Liver (tissue), 9 donors: ENCODE measurements around the gene TBC1D13. TPM values are rescaled to one million over a fixed set of nuclear protein-coding genes. Genes with fewer than 3 reads are reported as not detected.

Source experiments
- DNase-seq: peaks from one replicate; pipeline ENCODE4 v3.0.0-alpha.2; 2017; ENCODE audit warnings: low spot score
- H3K27ac ChIP-seq, 2 donors: one replicate each; pipeline ENCODE4 v1.7.0; 2013; ENCODE audit warnings: inconsistent platforms in 2 of 2, low read length in 2 of 2, control low read depth in 1 of 2, low read depth in 1 of 2, mild to moderate bottlenecking in 1 of 2
- H3K27me3 ChIP-seq, 4 donors: one replicate each; pipeline versions ENCODE4 v1.6.1 to v1.7.0; 2013; ENCODE audit warnings: low read length in 3 of 4, inconsistent platforms in 1 of 4, mild to moderate bottlenecking in 1 of 4, moderate library complexity in 1 of 4; ENCODE audit not compliant: control insufficient read depth in 4 of 4, insufficient read depth in 4 of 4
- H3K36me3 ChIP-seq, 4 donors: one replicate each; pipeline versions ENCODE4 v1.6.1 to v1.7.0; 2013; ENCODE audit warnings: low read length in 3 of 4, mild to moderate bottlenecking in 3 of 4, low read depth in 1 of 4, moderate library complexity in 1 of 4; ENCODE audit not compliant: control insufficient read depth in 4 of 4, insufficient read depth in 3 of 4
- H3K4me1 ChIP-seq, 4 donors: one replicate each; pipeline versions ENCODE4 v1.6.1 to v1.7.0; 2013; ENCODE audit warnings: low read length in 3 of 4, mild to moderate bottlenecking in 3 of 4, moderate library complexity in 1 of 4; ENCODE audit not compliant: control insufficient read depth in 4 of 4, insufficient read depth in 4 of 4
- H3K4me3 ChIP-seq, 3 donors: one replicate each; pipeline versions ENCODE4 v1.6.1 to v1.7.0; 2013; ENCODE audit warnings: low read length in 3 of 3, control low read depth in 1 of 3, low read depth in 1 of 3, mild to moderate bottlenecking in 1 of 3
- H3K9ac ChIP-seq, 2 donors: one replicate each; pipeline ENCODE4 v1.7.0; 2013; ENCODE audit warnings: low read length in 2 of 2, mild to moderate bottlenecking in 2 of 2, moderate library complexity in 2 of 2, control low read depth in 1 of 2, low read depth in 1 of 2
- H3K9me3 ChIP-seq, 4 donors: one replicate each; pipeline versions ENCODE4 v1.6.1 to v1.7.0; 2013; ENCODE audit warnings: low read length in 3 of 4; ENCODE audit not compliant: control insufficient read depth in 4 of 4
- ATF3 ChIP-seq: IDR thresholded peaks from 2 replicates; pipeline ENCODE4 v1.6.1; 2016; ENCODE audit warnings: antibody characterized with exemption
- CTCF ChIP-seq: fragments of 150-350 bp; IDR thresholded peaks from 2 replicates; pipeline ENCODE4 v1.5.1; 2017; ENCODE audit warnings: improper control_type of control experiment, low read depth, low read length; ENCODE audit not compliant: missing input control
- EGR1 ChIP-seq, 2 donors: IDR thresholded peaks; 2 replicates each; pipeline ENCODE4 v1.6.1; 2016 to 2018; ENCODE audit warnings: antibody characterized with exemption in 2 of 2, low read depth in 2 of 2
- FOXA1 ChIP-seq: IDR thresholded peaks from 2 replicates; pipeline ENCODE4 v1.6.1; 2016; ENCODE audit warnings: antibody characterized with exemption
- FOXA2 ChIP-seq: IDR thresholded peaks from 2 replicates; pipeline ENCODE4 v1.6.1; 2016; ENCODE audit warnings: antibody characterized with exemption
- GABPA ChIP-seq, 2 donors: IDR thresholded peaks in 1 of 2; conservative IDR thresholded peaks in 1 of 2; 2 replicates each; pipeline ENCODE4 v1.6.1; 2016; ENCODE audit warnings: antibody characterized with exemption in 2 of 2, mild to moderate bottlenecking in 1 of 2, moderate library complexity in 1 of 2
- HNF4A ChIP-seq, 2 donors: conservative IDR thresholded peaks; 2 replicates each; pipeline ENCODE4 v1.6.1; 2016; ENCODE audit warnings: antibody characterized with exemption in 2 of 2, mild to moderate bottlenecking in 2 of 2
- HNF4G ChIP-seq: IDR thresholded peaks from 2 replicates; pipeline ENCODE4 v1.6.1; 2016; ENCODE audit warnings: antibody characterized with exemption
- JUND ChIP-seq, 2 donors: IDR thresholded peaks; 2 replicates each; pipeline ENCODE4 v1.6.1; 2016; ENCODE audit warnings: antibody characterized with exemption in 2 of 2
- MAX ChIP-seq: IDR thresholded peaks from 2 replicates; pipeline ENCODE4 v1.6.1; 2016; ENCODE audit warnings: antibody characterized with exemption
- NR2F2 ChIP-seq: IDR thresholded peaks from 2 replicates; pipeline ENCODE4 v1.6.1; 2016; ENCODE audit warnings: antibody characterized with exemption
- RAD21 ChIP-seq, 2 donors: IDR thresholded peaks; 2 replicates each; pipeline ENCODE4 v1.6.1; 2016; ENCODE audit warnings: antibody characterized with exemption in 2 of 2, mild to moderate bottlenecking in 2 of 2
- REST ChIP-seq: IDR thresholded peaks from 2 replicates; pipeline ENCODE4 v1.6.1; 2016; ENCODE audit warnings: antibody characterized with exemption, mild to moderate bottlenecking
- RXRA ChIP-seq, 2 donors: IDR thresholded peaks; 2 replicates each; pipeline ENCODE4 v1.6.1; 2017 to 2018; ENCODE audit warnings: antibody characterized with exemption in 2 of 2, mild to moderate bottlenecking in 1 of 2
- SP1 ChIP-seq: IDR thresholded peaks from 2 replicates; pipeline ENCODE4 v1.6.1; 2018; ENCODE audit warnings: antibody characterized with exemption, mild to moderate bottlenecking
- TAF1 ChIP-seq: conservative IDR thresholded peaks from 2 replicates; pipeline ENCODE4 v1.6.1; 2016; ENCODE audit warnings: antibody characterized with exemption, mild to moderate bottlenecking
- YY1 ChIP-seq: IDR thresholded peaks from 2 replicates; pipeline ENCODE4 v1.6.1; 2016; ENCODE audit warnings: antibody characterized with exemption, mild to moderate bottlenecking
- ZBTB33 ChIP-seq: IDR thresholded peaks from 2 replicates; pipeline ENCODE4 v1.6.1; 2016; ENCODE audit warnings: antibody characterized with exemption
- WGBS: extraction: QIAGEN DNeasy Blood & Tissue Kit; methylation state at CpG from one replicate; pipeline ENCODE4 v1.1.7; 2013; 5-methylcytosine and 5-hydroxymethylcytosine counted together
- polyA plus RNA-seq, 2 donors: library from polyadenylated mRNA; stranded (reverse) in 1 of 2; unstranded in 1 of 2; fragments of 200-250 nt in 1 of 2; fragments of >200 nt in 1 of 2; fragmentation: Nextera tagmentation in 1 of 2; extraction: Ambion mirVana in 1 of 2; gene quantifications; one replicate each; pipeline versions ENCODE4 v1.2.1 to v1.2.3, GENCODE V29; 2013 to 2015
- total RNA-seq, 2 donors: library from RNA; depleted of rRNA; stranded (reverse); fragments of >200 nt; gene quantifications; one replicate each; pipeline ENCODE4 v1.2.3, GENCODE V29; 2014
- donor health status: healthy.
- donor health status: healthy.
- donor health status: healthy.
- donor health status: healthy.
- donor health status: healthy.

Gene TBC1D13
- total and polyA plus RNA-seq, 4 donors = 6.3 to 11.7 (median 8.0) TPM

- TF ChIP-seq SP1 = no peak
- no peak for TF ChIP-seq HNF4G
- no peak for TF ChIP-seq NR2F2
- TF ChIP-seq EGR1 (IDR thresholded peaks at IDR 0.05; ENCODE audit: low read depth in 2 of 2) = no peak
- TF ChIP-seq JUND (IDR thresholded peaks at IDR 0.05) = no peak
- no peak for TF ChIP-seq HNF4A (conservative IDR thresholded peaks at IDR 0.05)
- no peak for TF ChIP-seq ZBTB33
- TF ChIP-seq ATF3 = no peak
- TF ChIP-seq FOXA2 = no peak
- no peak for TF ChIP-seq MAX
- TF ChIP-seq YY1 = no peak
- TF ChIP-seq REST = no peak
- TF ChIP-seq TAF1 = no peak
- TF ChIP-seq RXRA (IDR thresholded peaks at IDR 0.05) = no peak
- no peak for TF ChIP-seq GABPA (IDR thresholded peaks at IDR 0.05 in 1 of 2, conservative IDR thresholded peaks at IDR 0.05 in 1 of 2)
- no peak for TF ChIP-seq FOXA1
- no peak for TF ChIP-seq CTCF
- no peak for TF ChIP-seq RAD21 (IDR thresholded peaks at IDR 0.05)
- no peak overlapping the region for H3K9ac ChIP-seq
- H3K4me1 ChIP-seq = peaks cover 19 to 38% (median 28%) of the 10 kb centered on the region in 4 donors
- no peaks in the 10 kb centered on the region for H3K9me3 ChIP-seq
- H3K27ac ChIP-seq = no peak overlapping the region
- WGBS = 70% methylated on average over 18 of the region's 18 CpGs
- no peak for DNase-seq
- no peaks in the 10 kb centered on the region for H3K27me3 ChIP-seq
- peaks cover 0 to 25% (median 10%) of the 10 kb centered on the region in 4 donors for H3K36me3 ChIP-seq
- H3K4me3 ChIP-seq = no peak overlapping the region
Observed at GRCh38 chr9:128819716-128820664, 32.9 kb downstream of the TBC1D13 start.
